ENCODE data around the gene EVA1C.
"Not testable (repeated sequence)": the region's sequence is repeated elsewhere in the genome, so short reads cannot be mapped to it uniquely, and the experiment has no call there.

GRCh38 chr21:32505767-32506166, 93.3 kb downstream of the EVA1C start:
- TF ChIP-seq CTCF, EP300, POLR2A (IDR thresholded peaks at IDR 0.05): not testable (repeated sequence)

All from ovary (tissue), 3 donors.